ENCODE data around the gene CTTN. TPM values are rescaled to one million over a fixed set of nuclear protein-coding genes. Genes with fewer than 3 reads are reported as not detected.

CTTN gene
- total RNA-seq, 1 donor from 2014 or later = 227 TPM

- intact Hi-C loops (cut with DNase I) = no loop called here
- no peak for DNase-seq (ENCODE audit: extremely low spot score in 2 of 2)
- H3K4me1 ChIP-seq = peaks cover 16% of the 10 kb centered on the region
- no peak overlapping the region for H3K4me3 ChIP-seq
- TF ChIP-seq POLR2AphosphoS5 (IDR thresholded peaks at IDR 0.05; ENCODE audit: insufficient read depth in 1 of 2, low read depth in 1 of 2) (no peak), POLR2A (IDR thresholded peaks at IDR 0.05) (no peak), CTCF (IDR thresholded peaks at IDR 0.05) (no peak)
- H3K27me3 ChIP-seq = no peaks in the 10 kb centered on the region
- H3K27ac ChIP-seq = peak overlapping the region; percentile 54
- H3K9me3 ChIP-seq = no peaks in the 10 kb centered on the region
- H3K36me3 ChIP-seq = peaks cover 0 to 46% of the 10 kb centered on the region in 2 donors
Measured at GRCh38 chr11:70378506-70379134, 19.7 kb upstream of the CTTN start.

- peaks cover 0 to 36% of the 10 kb centered on the region in 2 donors for H3K36me3 ChIP-seq
- H3K9me3 ChIP-seq = no peaks in the 10 kb centered on the region
- H3K4me1 ChIP-seq = peaks cover 26% of the 10 kb centered on the region
- H3K4me3 ChIP-seq = no peak overlapping the region
- DNase-seq (ENCODE audit: extremely low spot score in 2 of 2) = no peak
- no peaks in the 10 kb centered on the region for H3K27me3 ChIP-seq
- no peak overlapping the region for H3K27ac ChIP-seq
- intact Hi-C loops (cut with DNase I) = no loop called here
- TF ChIP-seq CTCF (IDR thresholded peaks at IDR 0.05) (no peak), POLR2AphosphoS5 (IDR thresholded peaks at IDR 0.05; ENCODE audit: insufficient read depth in 1 of 2, low read depth in 1 of 2) (no peak), POLR2A (IDR thresholded peaks at IDR 0.05) (no peak)
Measured at GRCh38 chr11:70381350-70381749, 17.0 kb upstream of the CTTN start.

- H3K27ac ChIP-seq = peak overlapping the region; percentile 52
- H3K4me3 ChIP-seq = no peak overlapping the region
- no peaks in the 10 kb centered on the region for H3K27me3 ChIP-seq
- TF ChIP-seq POLR2A (IDR thresholded peaks at IDR 0.05) = no peak
- TF ChIP-seq POLR2AphosphoS5 (IDR thresholded peaks at IDR 0.05; ENCODE audit: insufficient read depth in 1 of 2, low read depth in 1 of 2) = no peak
- TF ChIP-seq CTCF (IDR thresholded peaks at IDR 0.05) = no peak
- H3K9me3 ChIP-seq = no peaks in the 10 kb centered on the region
- intact Hi-C loops (cut with DNase I) = no loop called here
- H3K36me3 ChIP-seq = peaks cover 0 to 28% of the 10 kb centered on the region in 2 donors
- no peak for DNase-seq (ENCODE audit: extremely low spot score in 2 of 2)
- H3K4me1 ChIP-seq = peaks cover 26% of the 10 kb centered on the region
Measured at GRCh38 chr11:70381872-70382861, 16.2 kb upstream of the CTTN start.

- no peaks in the 10 kb centered on the region for H3K9me3 ChIP-seq
- TF ChIP-seq POLR2AphosphoS5 (IDR thresholded peaks at IDR 0.05; ENCODE audit: insufficient read depth in 1 of 2, low read depth in 1 of 2) = no peak
- TF ChIP-seq POLR2A (IDR thresholded peaks at IDR 0.05) = no peak
- no peak for TF ChIP-seq CTCF (IDR thresholded peaks at IDR 0.05)
- no peak for DNase-seq (ENCODE audit: extremely low spot score in 2 of 2)
- peaks cover 0 to 13% of the 10 kb centered on the region in 2 donors for H3K36me3 ChIP-seq
- no peaks in the 10 kb centered on the region for H3K27me3 ChIP-seq
- H3K27ac ChIP-seq = peak overlapping the region; percentile 33
- H3K4me3 ChIP-seq = no peak overlapping the region
- intact Hi-C loops (cut with DNase I) = no loop called here
- H3K4me1 ChIP-seq = peaks cover 18% of the 10 kb centered on the region
Measured at GRCh38 chr11:70383664-70384565, 14.4 kb upstream of the CTTN start.
